K562 (cell line): ENCODE measurements around the gene C19orf67. TPM values are rescaled to one million over a fixed set of nuclear protein-coding genes. Genes with fewer than 3 reads are reported as not detected.

Experiments
- ATAC-seq: fragments of 200-7000 bp; cut with Tn5 transposase; 3 replicates; pipeline ENCODE4 v1.9.1; 2020; ENCODE audit warnings: moderate library complexity
- BruUV-seq: library from RNA; stranded (reverse); fragments of 400-500 nt; replicated peaks from 2 replicates; lab custom pipeline; 2021; lab: Mats Ljungman, UMichigan
- CTCF ChIA-PET: fragments of 300-600 bp; formaldehyde crosslinking; extraction: SDS; loops from one replicate; lab custom pipeline; 2021; ENCODE audit warnings: low intra/inter-chr PET ratio; lab: Yijun Ruan, JAX
- POLR2A ChIA-PET: fragments of 300-600, 350-650 bp; sonication (Branson Sonifier 250); formaldehyde crosslinking; extraction: SDS; loops from one replicate; lab custom pipeline; 2021; ENCODE audit warnings: antibody characterized with exemption, inconsistent platforms; lab: Yijun Ruan, JAX
- DNase-seq, 4 experiments: peaks; one replicate each; pipeline versions ENCODE4 v3.0.0 to v3.0.0-alpha.2; 2011 to 2018; ENCODE audit warnings: low spot score in 3 of 4, mixed read lengths in 3 of 4; ENCODE audit errors: extremely low read depth in 1 of 4
- FAIRE-seq: peaks from 2 replicates; lab custom pipeline; 2011; peaks lifted over from hg19 to GRCh38; lab: Jason Lieb, UNC
- H2AFZ ChIP-seq: 2 replicates; pipeline ENCODE4 v1.6.0; 2011; ENCODE audit warnings: low read depth, low read length, control low read depth, inconsistent platforms
- H3K27ac ChIP-seq: fragments of 200-600 bp; 3 replicates; pipeline ENCODE4 v1.8.0; 2011; ENCODE audit warnings: low read depth, mild to moderate bottlenecking, control low read depth, inconsistent platforms, low read length, moderate library complexity, mixed read lengths; ENCODE audit errors: extremely low read depth
- H3K27me3 ChIP-seq, 2 experiments: fragments of 300-600 bp in 1 of 2; 2 replicates in 1 of 2; 3 replicates in 1 of 2; pipeline versions ENCODE4 v1.6.0 to v1.8.0; 2011; ENCODE audit warnings: inconsistent platforms in 2 of 2, low read length in 2 of 2, mild to moderate bottlenecking in 1 of 2, mixed read lengths in 1 of 2, moderate library complexity in 1 of 2; ENCODE audit not compliant: control insufficient read depth in 2 of 2, insufficient read depth in 2 of 2
- H3K36me3 ChIP-seq: fragments of 300-600 bp; 3 replicates; pipeline ENCODE4 v1.8.0; 2011; ENCODE audit warnings: mild to moderate bottlenecking, low read length, inconsistent platforms; ENCODE audit not compliant: control insufficient read depth, insufficient read depth
- H3K4me1 ChIP-seq, 2 experiments: fragments of 200-600 bp in 1 of 2; replicated peaks in 1 of 2; 2 replicates in 1 of 2; 3 replicates in 1 of 2; pipeline versions ENCODE4 v1.5.1 to v1.8.0; 2011; ENCODE audit warnings: inconsistent platforms in 2 of 2, low read length in 2 of 2, mild to moderate bottlenecking in 1 of 2, mixed read lengths in 1 of 2, moderate library complexity in 1 of 2; ENCODE audit not compliant: control insufficient read depth in 2 of 2, insufficient read depth in 2 of 2
- H3K4me2 ChIP-seq: 2 replicates; pipeline ENCODE4 v1.6.1; 2011; ENCODE audit warnings: low read length, control low read depth, inconsistent platforms, mixed read lengths; ENCODE audit not compliant: insufficient read depth
- H3K4me3 ChIP-seq: fragments of 200-600 bp; sonication (generic), shearing (Covaris generic); 2 replicates; pipeline ENCODE4 v1.5.1; 2016; ENCODE audit warnings: control low read depth, inconsistent platforms
- H3K79me2 ChIP-seq: fragments of 200-600 bp; 3 replicates; pipeline ENCODE4 v1.8.0; 2011; ENCODE audit warnings: low read length, inconsistent platforms; ENCODE audit not compliant: control insufficient read depth, insufficient read depth
- H3K9ac ChIP-seq, 2 experiments: 2 replicates each; pipeline versions ENCODE4 v1.6.0 to v1.6.1; 2011; ENCODE audit warnings: low read depth in 2 of 2, low read length in 2 of 2, control low read depth in 1 of 2, inconsistent platforms in 1 of 2, mild to moderate bottlenecking in 1 of 2, mixed read lengths in 1 of 2; ENCODE audit not compliant: insufficient read depth in 1 of 2
- H3K9me1 ChIP-seq: one replicate; pipeline ENCODE4 v1.6.0; 2011; ENCODE audit warnings: inconsistent platforms, mild to moderate bottlenecking, low read length, moderate library complexity; ENCODE audit not compliant: control insufficient read depth, insufficient read depth
- H3K9me3 ChIP-seq: replicated peaks from 2 replicates; pipeline ENCODE4 v1.5.1; 2011; ENCODE audit warnings: low read depth, low read length, inconsistent platforms; ENCODE audit not compliant: control insufficient read depth, insufficient read depth
- H4K20me1 ChIP-seq: replicated peaks from 2 replicates; pipeline ENCODE4 v1.6.1; 2011; ENCODE audit warnings: low read length, inconsistent platforms, mixed read lengths; ENCODE audit not compliant: control insufficient read depth, insufficient read depth
- ELK3 ChIP-seq: fragments of 450-650 bp; formaldehyde crosslinking; IDR thresholded peaks from 2 replicates; pipeline ENCODE4 v1.4.0; 2020; ENCODE audit warnings: mild to moderate bottlenecking
- HMGXB4 ChIP-seq: sonication (generic); formaldehyde crosslinking; IDR thresholded peaks from 2 replicates; pipeline ENCODE4 v1.8.1; 2023; ENCODE audit warnings: mild to moderate bottlenecking, missing genetic modification reagents
- RBM25 ChIP-seq: fragments of 200-400 bp; formaldehyde crosslinking; IDR thresholded peaks from 2 replicates; pipeline ENCODE4 v1.6.1; 2018; ENCODE audit warnings: low read length, low read depth, moderate library complexity; ENCODE audit not compliant: severe bottlenecking
- ZBTB7A ChIP-seq: IDR thresholded peaks from 2 replicates; pipeline ENCODE4 v1.6.1; 2011; ENCODE audit warnings: low read depth, mild to moderate bottlenecking, low read length, moderate library complexity, borderline replicate concordance; ENCODE audit not compliant: control insufficient read depth
- ZNF121 ChIP-seq: sonication (generic); formaldehyde crosslinking; conservative IDR thresholded peaks from 2 replicates; pipeline ENCODE4 v1.8.0; 2022; ENCODE audit warnings: missing genetic modification reagents
- ZNF740 ChIP-seq, 3 experiments: fragments of 200-800 bp in 1 of 3; sonication (Bioruptor generic) in 1 of 3; sonication (generic) in 1 of 3; formaldehyde crosslinking in 1 of 3; IDR thresholded peaks; 2 replicates each; pipeline versions ENCODE4 v1.6.1 to v1.8.0; 2016 to 2022; ENCODE audit warnings: mild to moderate bottlenecking in 2 of 3, missing compliant biosample characterization in 2 of 3, missing genetic modification characterization in 2 of 3, missing genetic modification reagents in 1 of 3
- WGBS: fragments of 100-300 bp; shearing (Covaris generic); methylation state at CpG from one replicate; pipeline ENCODE4 v1.1.6; 2016; ENCODE audit warnings: low coverage, mixed read lengths; ENCODE audit not compliant: insufficient coverage; ENCODE audit errors: missing lambda C conversion rate; 5-methylcytosine and 5-hydroxymethylcytosine counted together
- in situ Hi-C: fragments of 300-500 bp; cut with MboI; formaldehyde crosslinking; loops from 4 replicates; pipeline ENCODE4 v1.15.0; 2018; ENCODE audit warnings: inconsistent platforms, mixed read lengths
- intact Hi-C: fragments of 100-400 bp; cut with micrococcal nuclease; formaldehyde crosslinking; loops from 2 replicates; pipeline ENCODE4 v1.14.2; 2022
- polyA plus RNA-seq, 8 experiments: library from polyadenylated mRNA; depleted of rRNA in 4 of 8; stranded (reverse) in 5 of 8; unstranded in 3 of 8; fragments of >200 nt; fragmentation: Nextera tagmentation in 2 of 8; fragmentation: Illumina TruSeq in 1 of 8; extraction: Ambion mirVana in 2 of 8; extraction: Trizol in 1 of 8; gene quantifications; 2 replicates each; pipeline versions ENCODE4 v1.2.1 to v1.2.3, GENCODE V29; 2011 to 2014; ENCODE audit warnings: inconsistent platforms in 1 of 8, missing spikeins in 1 of 8
- total RNA-seq, 7 experiments: library from RNA; depleted of rRNA in 6 of 7; stranded (reverse); fragments of >200 nt in 6 of 7; fragmentation: Illumina TruSeq in 2 of 7; extraction: Trizol in 2 of 7; gene quantifications; 2 replicates each; pipeline versions ENCODE4 v1.2.1 to v1.2.3, GENCODE V29; 2011 to 2021; ENCODE audit warnings: low replicate concordance in 1 of 7

C19orf67 gene
- total and polyA plus RNA-seq, 9 of the 15 experiments (the other 6 are each of a cell fraction or from before 2014, with no cell fraction given): 0.29 to 1.8 (median 0.51) TPM; not detected in 3

GRCh38 chr19:14061751-14062557 is 23.6 kb downstream of the C19orf67 start, which contains the start of gene PALM3:
Gene PALM3, minus strand, starts transcription at chr19:14062076. Its CDS starts 96 bp downstream, at chr19:14061980.
- BruUV-seq: no TSS peak
- Histone ChIP-seq H3K9me3 (no peaks in the 10 kb centered on the region), H3K79me2 (no peaks in the 10 kb centered on the region), H4K20me1 (no peaks in the 10 kb centered on the region), H3K4me3 (no peak within 1 kb of the TSS), H3K9me1 (no peaks in the 10 kb centered on the region), H3K9ac (peak within 1 kb of the TSS; percentile 27 to 49; a peak in 3 of 4 replicates), H3K27ac (peak within 1 kb of the TSS; percentile 65; the same call in 2 of the 3 replicates), H3K4me2 (peak within 1 kb of the TSS; percentile 52), H3K27me3 (no peaks in the 10 kb centered on the region), H3K4me1 (peaks cover 36 to 43% of the 10 kb centered on the region in 2 experiments), H3K36me3 (no peaks in the 10 kb centered on the region), H2AFZ (peak within 1 kb of the TSS; percentile 95)
- POLR2A ChIA-PET: interaction anchor here (1.1 to 1.2 kb wide), 2 partner anchors 8 to 155 kb away, joined by 3 to 5 read pairs; no protein-coding TSS in a partner anchor
- FAIRE-seq: no peak
- in situ Hi-C loops: loop anchor here (25.0 kb wide), 1 partner anchor 475 kb away; no protein-coding TSS in a partner anchor
- 72% methylated on average over 18 of the region's 19 CpGs for WGBS
- DNase-seq: peak in 2 of 4 experiments; percentile 4 to 5
- CTCF ChIA-PET: no interaction called here
- no peak for ATAC-seq
- TF ChIP-seq ZBTB7A (0 out of 2 replicates have a peak, but pooled peaks have one; percentile 33), HMGXB4 (no peak), ELK3 (no peak), ZNF740 (CRISPR knock-in tag; IDR thresholded peaks at IDR 0.05) (no peak), ZNF740 (tag; IDR thresholded peaks at IDR 0.05) (0 out of 4 replicates have a peak, but pooled peaks of 1 of the 2 experiments have one; percentile 12), RBM25 (peak; percentile 52), ZNF121 (peak; percentile 76)
- intact Hi-C loops: no loop called here
